Raji (cell line): ENCODE measurements around the gene RELN.

Source experiments
- POLR2A ChIP-seq: IDR thresholded peaks from 2 replicates; pipeline ENCODE4 v1.6.1; 2011; ENCODE audit warnings: low read depth, low read length, control low read depth; ENCODE audit not compliant: insufficient read depth

The RELN gene

GRCh38 chr7:103613655-103614642 lies 375.5 kb downstream of the RELN start:
- TF ChIP-seq POLR2A, result no peak

DNA sequence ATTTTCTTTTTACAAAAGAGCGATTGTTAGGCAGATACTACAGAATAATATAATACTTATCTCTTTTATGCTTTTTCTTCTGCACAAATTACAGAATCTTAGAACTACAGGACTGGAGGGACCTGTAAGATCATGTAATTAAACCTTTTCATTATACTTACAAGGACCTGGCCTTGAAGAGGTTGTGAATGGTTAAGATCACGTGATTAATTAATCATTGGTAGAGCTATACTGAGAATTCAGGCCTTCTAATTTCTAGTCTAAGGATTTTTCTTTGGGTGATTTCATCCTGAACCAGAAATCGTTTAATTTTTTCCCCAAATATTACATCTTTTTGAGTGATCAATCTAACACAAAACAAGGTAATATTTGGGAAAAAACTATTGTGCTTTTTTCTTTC lies 379.7 kb downstream of the RELN start:
- no peak for TF ChIP-seq POLR2A

- TF ChIP-seq POLR2A, result no peak
These were observed 383.8 kb downstream of the RELN start for GRCh38 chr7:103605640-103606039.

DNA sequence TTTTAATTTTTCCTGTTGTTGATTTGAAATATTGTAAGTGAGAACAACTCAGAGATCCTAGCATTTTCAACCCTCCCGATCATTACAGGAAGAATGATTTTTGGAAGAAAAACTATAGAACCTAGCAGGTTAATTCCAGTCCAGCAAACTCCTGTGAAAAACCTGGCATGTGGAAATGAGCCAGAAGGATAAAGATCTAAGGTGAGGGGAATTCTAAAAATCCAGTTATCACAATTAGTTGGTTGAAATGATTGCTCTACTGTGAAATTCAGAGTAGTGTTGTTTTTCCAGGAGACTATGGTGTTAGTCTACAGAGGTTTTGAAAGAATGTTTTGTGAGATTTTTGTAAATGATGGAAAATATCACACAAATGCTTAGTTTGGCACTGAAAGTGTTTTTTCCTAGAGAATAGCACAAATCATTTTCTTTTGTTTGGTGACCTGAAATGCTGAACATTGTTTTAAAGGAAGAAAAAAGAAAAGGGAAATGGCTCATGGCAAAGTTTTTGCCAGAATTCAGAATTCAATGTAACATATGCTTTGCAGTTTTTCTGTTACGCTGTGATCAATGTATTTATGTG lies 391.0 kb downstream of the RELN start:
- no peak for TF ChIP-seq POLR2A

DNA sequence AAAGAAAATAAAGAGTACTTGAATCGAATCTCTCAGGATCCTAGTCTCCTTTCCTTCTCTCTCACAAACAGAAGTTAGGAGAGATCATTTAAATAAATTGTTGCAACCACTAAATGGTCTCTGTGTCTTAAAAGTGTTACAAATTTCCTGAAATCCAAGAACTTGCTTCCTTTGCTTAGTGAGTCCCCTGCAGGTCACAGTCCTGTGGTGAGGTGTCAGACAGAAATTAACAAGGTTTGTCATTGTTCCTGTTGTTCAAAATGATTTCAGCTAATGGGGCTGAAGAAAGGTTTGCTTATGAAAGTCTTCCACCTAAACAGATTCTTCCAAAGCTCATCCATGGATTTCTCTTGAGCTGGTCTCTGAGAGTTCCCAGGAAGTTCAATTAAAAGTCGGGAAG lies 391.9 kb downstream of the RELN start:
- TF ChIP-seq POLR2A, result no peak

DNA sequence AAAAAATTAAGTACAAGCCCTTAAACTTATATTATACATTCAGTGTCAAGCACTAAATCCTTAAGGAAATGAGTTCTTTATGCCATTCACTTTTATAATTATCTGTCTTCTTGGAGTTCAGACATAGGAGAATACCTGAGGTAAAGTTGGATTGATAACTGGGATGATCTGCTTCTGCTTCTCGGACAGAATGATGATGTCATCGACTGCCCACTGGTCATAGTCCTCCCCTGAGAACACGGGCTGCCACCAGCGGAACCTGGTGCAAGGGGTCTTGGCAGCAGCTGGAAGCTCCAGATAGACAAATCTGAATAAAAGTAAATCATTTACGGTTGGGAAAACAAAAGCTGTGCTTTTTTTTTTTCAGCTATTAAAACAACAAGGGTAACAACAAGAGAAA lies 395.3 kb downstream of the RELN start:
- TF ChIP-seq POLR2A, result no peak

DNA sequence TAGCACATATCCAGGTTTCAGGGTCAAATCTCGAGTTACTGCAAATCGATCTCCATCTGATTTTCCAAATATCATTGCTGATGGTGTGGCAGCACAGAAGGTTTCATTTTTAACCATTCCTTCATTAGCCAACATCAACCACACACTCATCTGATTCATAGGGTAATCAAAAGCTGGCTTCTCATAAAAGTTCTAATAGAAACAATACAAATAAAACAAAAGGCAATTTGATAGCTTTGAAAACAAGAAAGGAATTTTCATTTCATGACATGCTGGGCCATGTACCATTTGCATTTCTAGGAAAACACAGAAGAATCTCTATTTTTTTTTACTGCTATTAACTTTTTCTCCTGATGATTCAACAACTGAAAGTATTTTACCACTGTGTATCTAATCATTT lies 395.8 kb downstream of the RELN start:
- TF ChIP-seq POLR2A, result no peak

DNA sequence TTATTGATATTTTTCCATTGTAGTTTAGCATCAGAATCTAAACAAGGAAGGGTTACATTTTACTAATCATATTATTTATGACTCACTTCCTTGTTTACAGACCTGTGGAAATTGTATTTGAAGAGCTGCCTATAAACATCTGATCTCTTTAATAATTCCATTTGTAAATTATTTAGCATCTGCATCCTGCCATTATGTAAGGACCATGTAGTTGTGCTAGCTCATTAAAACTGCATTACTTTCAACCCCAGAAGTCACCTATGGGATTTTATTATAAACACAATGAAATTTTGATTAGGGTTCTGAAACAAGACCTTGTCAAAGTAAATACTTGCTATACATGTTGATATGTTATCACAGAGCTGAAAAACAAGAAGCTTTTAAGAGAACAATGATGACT lies 396.6 kb downstream of the RELN start:
- TF ChIP-seq POLR2A, result no peak

GRCh38 chr7:103592187-103592586 lies 397.3 kb downstream of the RELN start:
- no peak for TF ChIP-seq POLR2A

DNA sequence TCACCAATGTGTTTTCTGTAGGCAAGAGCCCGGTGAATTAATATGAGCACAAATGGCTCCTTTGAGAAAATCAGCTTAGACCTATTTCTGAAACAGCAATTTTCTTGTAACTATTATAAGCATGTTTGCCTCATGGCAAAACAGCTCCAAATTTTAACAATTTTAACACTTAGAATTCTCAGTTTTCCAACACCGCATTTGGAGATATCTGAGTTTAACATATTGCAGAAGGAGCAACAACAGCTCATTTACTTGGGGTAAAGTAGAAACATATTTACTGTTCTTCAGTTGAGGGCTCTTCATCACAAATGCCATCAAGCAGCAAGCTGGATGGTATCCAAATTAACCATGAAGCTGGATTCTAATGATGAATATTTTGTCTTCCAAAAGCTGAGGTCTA lies 409.4 kb downstream of the RELN start:
- no peak for TF ChIP-seq POLR2A

GRCh38 chr7:103577059-103577458 lies 412.4 kb downstream of the RELN start:
- TF ChIP-seq POLR2A, result no peak

DNA sequence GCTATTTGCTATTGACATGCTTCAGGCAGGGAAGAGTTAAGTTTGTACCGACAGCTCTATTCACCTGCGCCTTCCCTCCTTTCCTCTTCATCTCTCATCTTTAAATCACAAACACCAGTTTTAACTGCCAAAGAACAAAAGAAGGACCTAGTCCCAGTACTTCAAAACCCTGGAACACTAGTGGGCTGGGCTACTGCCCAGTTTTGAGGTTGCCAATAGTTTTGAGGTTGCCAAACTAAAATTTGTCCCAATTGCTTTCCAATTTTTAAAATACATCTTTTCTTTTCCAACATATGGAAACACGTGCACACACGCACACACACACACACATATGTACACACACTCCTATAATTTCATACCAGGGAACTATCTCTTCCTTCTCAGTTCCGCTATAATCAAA lies 412.8 kb downstream of the RELN start:
- TF ChIP-seq POLR2A, result no peak

- no peak for TF ChIP-seq POLR2A
These were observed 414.9 kb downstream of the RELN start for GRCh38 chr7:103574576-103574975.

DNA sequence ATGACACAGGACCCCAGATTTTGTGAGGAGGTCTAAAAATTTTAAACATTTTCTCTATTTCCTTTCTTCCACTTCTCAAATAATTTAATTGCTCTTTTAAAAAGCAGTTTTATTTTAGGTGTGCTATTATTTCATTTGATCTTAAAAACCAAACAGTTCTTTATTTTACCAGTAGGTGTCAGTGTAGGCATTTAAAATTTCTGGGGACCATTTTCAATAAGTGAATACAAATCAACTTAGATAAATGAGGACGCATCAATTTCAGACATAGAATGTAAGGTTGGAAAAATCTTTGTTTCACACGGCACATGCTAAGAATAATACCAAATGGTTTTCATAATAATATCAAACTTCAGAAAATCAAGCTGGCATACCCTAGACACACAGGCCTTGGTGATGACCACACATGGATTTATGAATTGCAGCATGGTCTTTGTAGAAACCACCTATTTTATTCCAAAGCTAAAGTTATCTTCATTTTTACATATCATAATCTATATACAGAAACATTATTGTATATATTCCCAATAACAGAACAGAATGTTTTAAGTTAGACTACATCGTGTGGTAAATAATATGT lies 415.9 kb downstream of the RELN start:
- no peak for TF ChIP-seq POLR2A

- no peak for TF ChIP-seq POLR2A
These were observed 417.9 kb downstream of the RELN start for GRCh38 chr7:103571586-103571985.
